Effector memory CD4-positive, alpha-beta T cell (primary cell): ENCODE measurements around the gene OPCML.

Experiments
- DNase-seq, 3 donors: peaks; one replicate each; pipeline ENCODE4 v3.0.0-alpha.2; 2020
- H3K27ac ChIP-seq: 2 replicates; pipeline ENCODE4 v1.7.0; 2013; ENCODE audit warnings: mild to moderate bottlenecking, low read length, moderate library complexity; ENCODE audit not compliant: insufficient read depth, poor library complexity, severe bottlenecking
- H3K27me3 ChIP-seq: replicated peaks from 2 replicates; pipeline ENCODE4 v1.7.0; 2013; ENCODE audit warnings: mild to moderate bottlenecking, low read length; ENCODE audit not compliant: insufficient read depth, control insufficient read depth, poor library complexity, severe bottlenecking
- H3K36me3 ChIP-seq: 2 replicates; pipeline ENCODE4 v1.7.0; 2013; ENCODE audit warnings: mild to moderate bottlenecking, low read length, moderate library complexity; ENCODE audit not compliant: control insufficient read depth, insufficient read depth
- H3K4me1 ChIP-seq: 2 replicates; pipeline ENCODE4 v1.7.0; 2013; ENCODE audit warnings: low read length, mild to moderate bottlenecking; ENCODE audit not compliant: control insufficient read depth, insufficient read depth, poor library complexity, severe bottlenecking
- H3K4me3 ChIP-seq: 2 replicates; pipeline ENCODE4 v1.7.0; 2013; ENCODE audit warnings: low read length, low read depth, mild to moderate bottlenecking; ENCODE audit not compliant: insufficient read depth, poor library complexity, severe bottlenecking
- H3K9me3 ChIP-seq: 2 replicates; pipeline ENCODE4 v1.7.0; 2013; ENCODE audit warnings: mild to moderate bottlenecking, low read length, moderate library complexity; ENCODE audit not compliant: control insufficient read depth

OPCML gene

DNA sequence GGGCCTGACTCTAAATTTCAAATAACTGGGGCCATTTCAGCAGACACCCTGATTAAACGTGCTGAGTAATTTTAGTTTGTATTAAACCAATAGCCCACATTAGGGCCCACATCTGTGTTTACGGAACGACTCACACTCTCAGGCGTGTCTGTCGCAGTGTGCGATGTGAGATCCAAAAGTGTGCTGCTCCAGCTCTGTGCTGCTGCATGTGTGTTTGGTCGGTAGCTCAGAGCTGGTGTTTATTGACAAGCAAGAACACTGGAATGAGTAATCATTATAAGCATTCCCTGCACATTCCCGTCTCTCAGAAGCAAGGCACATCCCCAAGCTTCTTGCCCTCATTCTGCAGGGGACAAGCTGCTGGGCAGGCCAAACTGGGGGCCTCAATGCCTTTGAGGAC is 7.8 kb downstream of the OPCML start:
- no peak overlapping the region for H3K4me3 ChIP-seq
- DNase-seq = no peak
- H3K4me1 ChIP-seq = no peaks in the 10 kb centered on the region
- H3K27ac ChIP-seq = no peak overlapping the region
- no peaks in the 10 kb centered on the region for H3K27me3 ChIP-seq
- no peaks in the 10 kb centered on the region for H3K36me3 ChIP-seq
- H3K9me3 ChIP-seq = no peaks in the 10 kb centered on the region

DNA sequence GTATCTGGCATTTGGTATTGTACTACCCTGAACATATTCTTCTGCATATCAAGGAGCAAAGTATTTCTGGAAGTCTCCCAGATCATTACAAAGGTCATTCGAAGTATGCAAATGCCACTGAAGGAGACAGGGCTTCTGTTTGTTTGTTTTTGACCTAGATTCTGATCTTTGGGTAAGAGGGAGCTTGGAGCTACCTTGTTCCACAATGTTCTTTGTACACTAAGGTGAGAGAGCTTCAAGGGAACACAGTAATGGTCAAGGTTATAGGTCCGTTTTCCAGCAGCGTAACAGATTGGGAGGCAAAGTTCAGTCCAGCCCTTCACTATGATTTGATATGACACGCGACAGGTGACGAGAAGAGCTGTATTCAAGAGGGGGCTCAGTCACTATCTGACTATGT is 10.0 kb downstream of the OPCML start:
- H3K9me3 ChIP-seq = no peaks in the 10 kb centered on the region
- no peaks in the 10 kb centered on the region for H3K36me3 ChIP-seq
- DNase-seq = no peak
- no peaks in the 10 kb centered on the region for H3K27me3 ChIP-seq
- H3K27ac ChIP-seq = no peak overlapping the region
- no peak overlapping the region for H3K4me3 ChIP-seq
- H3K4me1 ChIP-seq = no peaks in the 10 kb centered on the region

DNA sequence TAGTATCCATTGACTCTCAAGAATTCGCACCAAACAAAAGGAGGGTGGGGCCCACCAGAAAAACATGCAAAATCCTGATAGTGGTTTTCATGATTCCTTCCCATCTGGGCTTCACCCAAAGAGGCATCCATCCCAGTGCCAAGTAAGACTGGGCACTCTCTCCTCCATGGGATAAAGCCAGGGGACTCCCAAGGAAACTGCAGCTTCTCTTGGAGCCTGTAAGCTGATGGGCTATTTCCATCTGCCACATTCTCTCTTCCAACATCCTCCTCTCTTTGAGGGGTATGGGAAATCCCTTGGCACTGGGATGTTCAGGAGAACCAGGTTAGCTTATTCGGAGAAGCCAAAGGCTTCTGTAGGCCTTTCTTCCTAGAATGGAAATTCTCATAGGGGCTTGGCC is 10.8 kb downstream of the OPCML start:
- no peaks in the 10 kb centered on the region for H3K4me1 ChIP-seq
- H3K36me3 ChIP-seq = no peaks in the 10 kb centered on the region
- H3K27ac ChIP-seq = no peak overlapping the region
- no peaks in the 10 kb centered on the region for H3K27me3 ChIP-seq
- H3K9me3 ChIP-seq = no peaks in the 10 kb centered on the region
- H3K4me3 ChIP-seq = no peak overlapping the region
- DNase-seq = no peak

DNA sequence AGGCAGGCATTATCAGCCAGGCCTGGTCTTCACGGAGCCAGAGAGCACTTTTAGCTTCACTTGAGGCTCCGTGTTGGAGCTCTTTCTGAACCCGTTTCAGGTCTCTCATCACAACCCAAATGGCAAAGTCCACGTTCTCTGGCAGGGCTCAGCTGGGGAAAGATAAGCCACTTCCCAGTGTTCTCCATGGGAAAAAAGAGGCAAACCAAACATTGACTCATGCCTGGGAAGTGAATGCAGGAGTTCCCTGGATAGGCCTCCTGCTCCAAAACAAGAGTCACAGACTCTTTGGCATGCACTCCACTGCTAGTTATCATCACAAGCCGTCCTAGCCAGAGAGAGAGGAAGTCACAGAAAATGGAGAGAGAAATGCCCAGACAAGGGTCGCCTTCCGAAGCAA is 11.6 kb downstream of the OPCML start:
- DNase-seq = no peak
- H3K27ac ChIP-seq = no peak overlapping the region
- H3K4me1 ChIP-seq = no peaks in the 10 kb centered on the region
- no peaks in the 10 kb centered on the region for H3K9me3 ChIP-seq
- no peak overlapping the region for H3K4me3 ChIP-seq
- no peaks in the 10 kb centered on the region for H3K27me3 ChIP-seq
- H3K36me3 ChIP-seq = no peaks in the 10 kb centered on the region

DNA sequence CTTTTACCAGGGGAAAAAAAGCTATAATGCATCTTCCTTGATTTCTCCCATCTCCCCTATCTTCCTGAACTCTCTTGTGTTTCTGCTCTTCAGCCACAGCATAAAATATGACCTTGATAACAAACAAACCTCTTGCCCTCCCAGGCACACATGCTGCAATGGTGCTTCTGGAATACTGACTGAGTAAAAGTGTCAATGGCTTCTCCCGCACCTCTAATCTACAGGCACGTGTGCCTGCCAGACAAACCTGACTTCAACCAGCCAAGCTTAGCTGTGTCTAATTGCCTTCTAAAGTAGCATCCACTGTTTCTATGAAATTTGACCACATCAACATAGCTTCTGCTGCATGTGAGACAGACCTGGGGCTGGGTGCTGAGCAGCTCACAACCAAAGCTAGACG is 12.7 kb downstream of the OPCML start:
- Histone ChIP-seq H3K9me3 (no peaks in the 10 kb centered on the region), H3K27me3 (no peaks in the 10 kb centered on the region), H3K4me1 (no peaks in the 10 kb centered on the region), H3K27ac (no peak overlapping the region), H3K36me3 (no peaks in the 10 kb centered on the region), H3K4me3 (no peak overlapping the region)
- DNase-seq = no peak

DNA sequence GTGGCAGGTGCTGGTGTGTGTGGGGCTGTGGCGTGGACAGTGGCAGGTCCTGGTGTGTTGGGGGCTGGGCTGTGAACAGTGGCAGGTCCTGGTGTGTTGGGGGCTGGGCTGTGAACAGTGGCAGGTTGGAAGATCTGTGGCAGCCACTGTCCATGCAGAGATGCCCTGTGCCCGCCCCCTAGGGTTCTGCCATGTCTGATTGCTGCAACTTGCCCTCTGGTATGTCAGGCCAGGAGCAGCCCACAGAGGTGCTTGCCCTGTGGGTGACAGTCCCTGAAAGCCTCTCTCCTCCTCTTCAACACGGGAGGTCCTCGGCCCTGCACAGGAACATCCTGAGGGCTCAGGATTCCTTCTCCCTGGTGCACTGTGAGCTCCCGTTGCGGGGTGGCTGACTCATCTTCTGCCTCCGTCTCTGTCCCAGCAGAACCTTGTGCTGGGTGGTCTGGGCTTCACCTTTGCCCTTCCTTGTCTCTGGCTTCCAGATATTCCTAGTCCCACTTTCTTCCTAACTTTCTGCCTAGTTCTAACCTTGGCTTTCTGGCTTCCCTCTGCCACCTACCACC is 13.5 kb downstream of the OPCML start:
- DNase-seq = no peak
- H3K9me3 ChIP-seq = no peaks in the 10 kb centered on the region
- H3K4me1 ChIP-seq = no peaks in the 10 kb centered on the region
- no peaks in the 10 kb centered on the region for H3K36me3 ChIP-seq
- no peak overlapping the region for H3K4me3 ChIP-seq
- H3K27me3 ChIP-seq = no peaks in the 10 kb centered on the region
- no peak overlapping the region for H3K27ac ChIP-seq

DNA sequence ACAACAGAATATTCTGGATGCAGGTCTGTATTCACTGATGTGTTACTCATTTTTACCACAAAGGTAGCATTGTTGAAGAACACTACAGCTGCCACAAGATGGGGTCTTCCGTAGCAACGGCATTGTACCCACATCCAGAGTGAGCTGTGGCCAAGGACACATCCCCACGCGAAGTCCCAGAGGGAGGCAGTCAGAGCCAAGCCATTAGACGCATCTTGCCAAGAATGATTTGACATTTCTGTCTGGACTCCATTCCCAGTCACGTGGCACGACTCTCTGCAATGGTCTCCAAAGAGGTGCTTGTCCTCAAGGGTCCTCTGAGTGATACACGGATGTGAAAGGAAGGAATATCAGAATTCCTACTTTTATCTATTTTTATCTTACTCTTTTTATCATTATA is 15.5 kb downstream of the OPCML start:
- Histone ChIP-seq H3K4me1 (no peaks in the 10 kb centered on the region), H3K4me3 (no peak overlapping the region), H3K27ac (no peak overlapping the region), H3K36me3 (no peaks in the 10 kb centered on the region), H3K9me3 (no peaks in the 10 kb centered on the region), H3K27me3 (no peaks in the 10 kb centered on the region)
- DNase-seq = no peak

DNA sequence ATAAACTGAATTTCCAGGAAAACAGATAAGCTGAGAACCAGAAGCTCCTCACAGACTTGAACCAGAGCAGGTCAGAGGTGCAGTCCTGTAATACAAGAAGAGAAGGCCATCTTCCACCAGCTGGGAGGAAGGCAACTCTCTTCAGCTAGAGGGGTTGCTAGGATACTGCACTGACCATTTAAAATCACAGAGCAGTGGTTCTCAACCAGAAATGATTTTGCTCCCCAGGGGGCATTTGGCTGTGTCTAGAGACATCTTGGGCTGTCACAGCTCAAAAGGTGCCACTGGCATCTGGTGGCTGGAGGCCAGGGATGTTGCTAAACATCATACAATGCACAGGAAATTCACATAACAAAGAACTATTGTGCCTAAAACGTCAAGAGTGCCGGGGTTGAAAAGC is 17.2 kb downstream of the OPCML start:
- DNase-seq = no peak
- H3K4me3 ChIP-seq = no peak overlapping the region
- no peaks in the 10 kb centered on the region for H3K36me3 ChIP-seq
- no peaks in the 10 kb centered on the region for H3K27me3 ChIP-seq
- H3K4me1 ChIP-seq = no peaks in the 10 kb centered on the region
- H3K9me3 ChIP-seq = no peaks in the 10 kb centered on the region
- H3K27ac ChIP-seq = no peak overlapping the region

DNA sequence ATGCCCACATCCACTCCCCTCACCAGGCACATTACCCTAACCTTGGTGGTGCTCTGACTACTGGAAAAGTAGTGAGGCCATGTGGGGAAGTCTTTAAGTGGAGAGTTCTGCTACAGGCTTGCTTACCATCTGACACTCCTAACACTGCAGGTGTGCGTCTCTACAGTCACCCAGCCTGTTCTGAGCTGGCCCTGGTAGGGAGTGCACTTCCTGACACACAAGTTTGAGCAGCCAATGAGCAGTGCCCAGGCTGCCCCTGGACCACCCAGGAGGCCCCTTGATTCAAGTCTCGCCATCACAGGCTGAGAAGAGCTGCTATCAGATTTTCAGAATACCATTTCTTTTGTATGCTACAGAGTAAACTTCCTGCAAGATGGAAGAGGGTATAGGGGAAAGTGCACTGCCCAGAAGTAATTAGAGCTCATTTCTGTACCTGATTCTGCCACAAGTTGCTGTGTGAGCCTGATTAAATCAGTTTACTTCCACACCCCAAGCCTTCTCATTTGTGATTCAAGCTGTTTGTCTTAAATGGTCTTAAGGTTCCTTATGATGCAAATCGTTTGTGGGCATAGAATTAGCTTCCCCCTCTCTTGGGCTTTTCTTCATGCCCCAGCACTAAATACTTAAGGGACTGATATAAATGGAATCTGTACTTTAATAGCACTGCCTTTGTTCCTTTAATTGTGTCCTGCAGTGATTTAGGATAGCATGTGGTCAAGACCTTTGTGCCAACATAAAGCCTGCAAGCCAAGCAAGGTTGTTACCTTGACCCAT is 22.2 kb downstream of the OPCML start:
- Histone ChIP-seq H3K9me3 (no peaks in the 10 kb centered on the region), H3K27me3 (no peaks in the 10 kb centered on the region), H3K27ac (no peak overlapping the region), H3K4me3 (no peak overlapping the region), H3K4me1 (no peaks in the 10 kb centered on the region), H3K36me3 (no peaks in the 10 kb centered on the region)
- DNase-seq = no peak

DNA sequence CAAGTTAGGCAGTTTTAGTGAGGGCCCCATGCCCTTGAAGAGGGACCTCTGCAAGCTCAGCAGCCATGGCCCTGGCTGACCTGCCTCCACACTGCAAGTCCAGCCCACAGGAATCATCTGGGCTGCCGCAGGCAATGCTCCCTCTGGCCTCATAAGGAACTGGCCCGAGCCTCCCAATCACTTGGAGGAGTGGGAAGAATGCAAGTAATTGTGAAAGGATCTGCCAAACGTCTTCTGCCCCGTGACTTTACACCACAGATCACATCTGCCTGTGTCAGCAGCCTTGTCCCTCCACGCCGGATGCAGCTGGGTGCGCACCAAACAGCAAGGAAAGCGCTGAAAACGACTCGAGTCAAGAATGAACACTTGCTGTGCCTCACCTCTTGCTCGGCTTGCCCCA is 23.8 kb downstream of the OPCML start:
- Histone ChIP-seq H3K9me3 (no peaks in the 10 kb centered on the region), H3K27me3 (no peaks in the 10 kb centered on the region), H3K4me3 (no peak overlapping the region), H3K27ac (no peak overlapping the region), H3K36me3 (no peaks in the 10 kb centered on the region), H3K4me1 (no peaks in the 10 kb centered on the region)
- no peak for DNase-seq
